ENCODE results near the gene PLEKHN1. TPM values are rescaled to one million over a fixed set of nuclear protein-coding genes. Genes with fewer than 3 reads are reported as not detected.

The PLEKHN1 gene
- total RNA-seq, 1 experiment from 2014 or later = 9.1 TPM

GRCh38 chr1:927748-928147, 38.5 kb upstream of the PLEKHN1 start:
- DNase-seq = no peak
- peaks cover 2% of the 10 kb centered on the region for H3K4me1 ChIP-seq (replicated peaks; ENCODE audit: insufficient read depth)
- no peak overlapping the region for H3K4me2 ChIP-seq
- no peaks in the 10 kb centered on the region for H3K9me3 ChIP-seq (ENCODE audit: insufficient read depth, low read depth)
- no peak overlapping the region for H3K27ac ChIP-seq
- no peak overlapping the region for H2AFZ ChIP-seq
- no peaks in the 10 kb centered on the region; the same call in 1 of the 2 replicates for H4K20me1 ChIP-seq (ENCODE audit: insufficient read depth)
- no peaks in the 10 kb centered on the region for H3K79me2 ChIP-seq (ENCODE audit: low read depth)
- no TSS peak for BruUV-seq (replicated peaks)
- ChIA-PET CTCF (no interaction called here), POLR2A (ENCODE audit: unreplicated experiment) (no interaction called here)
- no peaks in the 10 kb centered on the region for H3K9me2 ChIP-seq (ENCODE audit: insufficient read depth)
- H3K27me3 ChIP-seq (ENCODE audit: insufficient read depth, low read depth) = peaks cover 26% of the 10 kb centered on the region
- peaks cover 18% of the 10 kb centered on the region for H3F3A ChIP-seq (ENCODE audit: insufficient read depth, low read depth)
- intact Hi-C loops (cut with micrococcal nuclease; ENCODE audit: unreplicated experiment) = no loop called here
- no peaks in the 10 kb centered on the region for H3K36me3 ChIP-seq (ENCODE audit: low read depth)
- H3K4me3 ChIP-seq = no peak overlapping the region
- no peak for TF ChIP-seq EZH2 (IDR thresholded peaks at IDR 0.05; ENCODE audit: low read depth)
- TF ChIP-seq CTCF (conservative IDR thresholded peaks at IDR 0.05) = no peak

- no peaks in the 10 kb centered on the region for H4K20me1 ChIP-seq (ENCODE audit: insufficient read depth)
- no peak overlapping the region for H2AFZ ChIP-seq
- ChIA-PET CTCF (interaction anchor here (0.7 kb wide), 1 partner anchor 9 kb away, joined by 4 read pairs; no protein-coding TSS in a partner anchor), POLR2A (ENCODE audit: unreplicated experiment) (no interaction called here)
- H3K36me3 ChIP-seq (ENCODE audit: low read depth) = no peaks in the 10 kb centered on the region
- no peak for DNase-seq
- H3K9me3 ChIP-seq (ENCODE audit: insufficient read depth, low read depth) = no peaks in the 10 kb centered on the region
- peaks cover 26% of the 10 kb centered on the region for H3K27me3 ChIP-seq (ENCODE audit: insufficient read depth, low read depth)
- H3K4me3 ChIP-seq = no peak overlapping the region
- H3K4me2 ChIP-seq = no peak overlapping the region
- no peaks in the 10 kb centered on the region for H3K9me2 ChIP-seq (ENCODE audit: insufficient read depth)
- peaks cover 23% of the 10 kb centered on the region for H3F3A ChIP-seq (ENCODE audit: insufficient read depth, low read depth)
- H3K79me2 ChIP-seq (ENCODE audit: low read depth) = no peaks in the 10 kb centered on the region
- intact Hi-C loops (cut with micrococcal nuclease; ENCODE audit: unreplicated experiment) = no loop called here
- H3K4me1 ChIP-seq (replicated peaks; ENCODE audit: insufficient read depth) = peaks cover 12% of the 10 kb centered on the region
- H3K27ac ChIP-seq = no peak overlapping the region
- TF ChIP-seq CTCF (conservative IDR thresholded peaks at IDR 0.05) (no peak), EZH2 (IDR thresholded peaks at IDR 0.05; ENCODE audit: low read depth) (no peak)
- no TSS peak for BruUV-seq (replicated peaks)
Observed at GRCh38 chr1:928825-929661, 37.2 kb upstream of the PLEKHN1 start.

- no peak for TF ChIP-seq CTCF (conservative IDR thresholded peaks at IDR 0.05)
- no peak for TF ChIP-seq EZH2 (IDR thresholded peaks at IDR 0.05; ENCODE audit: low read depth)
- ChIA-PET CTCF (no interaction called here), POLR2A (ENCODE audit: unreplicated experiment) (no interaction called here)
- no peak overlapping the region for H3K4me2 ChIP-seq
- no peaks in the 10 kb centered on the region for H3K36me3 ChIP-seq (ENCODE audit: low read depth)
- BruUV-seq (replicated peaks) = no TSS peak
- no peaks in the 10 kb centered on the region for H3K9me3 ChIP-seq (ENCODE audit: insufficient read depth, low read depth)
- peaks cover 13% of the 10 kb centered on the region for H3K4me1 ChIP-seq (replicated peaks; ENCODE audit: insufficient read depth)
- H3K4me3 ChIP-seq = no peak overlapping the region
- no peak overlapping the region for H2AFZ ChIP-seq
- H4K20me1 ChIP-seq (ENCODE audit: insufficient read depth) = no peaks in the 10 kb centered on the region
- peaks cover 24% of the 10 kb centered on the region for H3F3A ChIP-seq (ENCODE audit: insufficient read depth, low read depth)
- H3K27me3 ChIP-seq (ENCODE audit: insufficient read depth, low read depth) = peaks cover 28% of the 10 kb centered on the region
- DNase-seq = no peak
- intact Hi-C loops (cut with micrococcal nuclease; ENCODE audit: unreplicated experiment) = no loop called here
- no peaks in the 10 kb centered on the region for H3K79me2 ChIP-seq (ENCODE audit: low read depth)
- no peaks in the 10 kb centered on the region for H3K9me2 ChIP-seq (ENCODE audit: insufficient read depth)
- H3K27ac ChIP-seq = no peak overlapping the region
Observed at GRCh38 chr1:929712-930632, 36.3 kb upstream of the PLEKHN1 start.
